HG02588 (cell line): Measurements from ENCODE around the gene ZXDC.

Experiments
- ATAC-seq: cut with Tn5 transposase; IDR thresholded peaks from one replicate; pipeline ENCODE4 v1.9.1; 2021; ENCODE audit warnings: mild to moderate bottlenecking, moderate library complexity; ENCODE audit not compliant: unreplicated experiment

Gene ZXDC

GRCh38 chr3:126476166-126477060, 722 bp upstream of the ZXDC start:
- peak; percentile 28 for ATAC-seq

DNA sequence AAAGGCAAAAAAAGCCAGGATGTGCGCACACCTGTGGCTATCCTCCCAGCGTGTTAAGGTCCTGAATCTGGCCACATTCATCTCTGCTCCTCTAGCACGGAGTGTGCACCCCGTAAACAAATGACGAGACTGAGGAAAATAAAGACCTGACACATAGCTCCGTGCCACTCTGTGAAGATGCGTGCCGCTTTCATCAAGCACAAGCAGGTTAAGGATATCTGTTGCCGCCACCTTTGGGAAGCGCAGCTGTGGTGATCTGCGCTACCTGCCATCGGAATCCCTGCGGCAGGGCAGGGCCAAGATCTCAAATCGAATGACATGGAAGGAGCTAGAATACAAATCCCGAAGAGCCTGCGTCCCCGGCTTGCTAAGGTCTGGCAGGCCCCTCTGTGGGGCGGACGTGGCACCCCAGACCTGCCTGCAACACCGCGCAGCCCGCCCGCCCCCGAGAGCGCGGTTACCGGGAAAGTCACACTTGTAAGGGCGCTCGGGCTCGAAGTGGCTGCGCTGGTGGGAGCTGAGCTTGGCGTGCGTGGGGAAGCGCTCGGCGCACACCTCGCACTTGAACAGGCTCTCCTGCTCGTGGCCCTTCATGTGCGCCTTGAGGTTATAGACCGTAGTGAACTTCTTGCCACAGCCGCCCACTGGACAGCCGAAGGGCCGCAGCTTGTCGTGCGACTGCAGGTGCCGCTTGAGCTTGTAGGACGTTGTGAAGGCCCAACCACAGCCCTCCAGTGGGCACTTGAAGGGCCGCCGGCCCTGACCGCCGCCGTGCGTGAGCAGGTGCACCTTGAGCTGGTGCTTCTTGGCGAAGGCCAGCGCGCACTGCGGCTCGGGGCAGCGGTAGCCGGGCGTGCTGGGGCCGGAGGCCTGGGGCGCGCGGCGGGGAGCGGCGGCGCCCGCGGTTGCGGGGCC, 936 bp downstream of the ZXDC start:
- peak; percentile 21 for ATAC-seq

- no peak for ATAC-seq
These were observed 2.2 kb downstream of the ZXDC start for GRCh38 chr3:126473292-126474168.

GRCh38 chr3:126472277-126473006, 3.2 kb downstream of the ZXDC start:
- no peak for ATAC-seq

GRCh38 chr3:126469479-126469878, 6.2 kb downstream of the ZXDC start:
- ATAC-seq, result no peak

GRCh38 chr3:126468028-126468891, 7.4 kb downstream of the ZXDC start:
- ATAC-seq, result no peak

GRCh38 chr3:126467611-126467955, 8.1 kb downstream of the ZXDC start:
- ATAC-seq, result no peak

DNA sequence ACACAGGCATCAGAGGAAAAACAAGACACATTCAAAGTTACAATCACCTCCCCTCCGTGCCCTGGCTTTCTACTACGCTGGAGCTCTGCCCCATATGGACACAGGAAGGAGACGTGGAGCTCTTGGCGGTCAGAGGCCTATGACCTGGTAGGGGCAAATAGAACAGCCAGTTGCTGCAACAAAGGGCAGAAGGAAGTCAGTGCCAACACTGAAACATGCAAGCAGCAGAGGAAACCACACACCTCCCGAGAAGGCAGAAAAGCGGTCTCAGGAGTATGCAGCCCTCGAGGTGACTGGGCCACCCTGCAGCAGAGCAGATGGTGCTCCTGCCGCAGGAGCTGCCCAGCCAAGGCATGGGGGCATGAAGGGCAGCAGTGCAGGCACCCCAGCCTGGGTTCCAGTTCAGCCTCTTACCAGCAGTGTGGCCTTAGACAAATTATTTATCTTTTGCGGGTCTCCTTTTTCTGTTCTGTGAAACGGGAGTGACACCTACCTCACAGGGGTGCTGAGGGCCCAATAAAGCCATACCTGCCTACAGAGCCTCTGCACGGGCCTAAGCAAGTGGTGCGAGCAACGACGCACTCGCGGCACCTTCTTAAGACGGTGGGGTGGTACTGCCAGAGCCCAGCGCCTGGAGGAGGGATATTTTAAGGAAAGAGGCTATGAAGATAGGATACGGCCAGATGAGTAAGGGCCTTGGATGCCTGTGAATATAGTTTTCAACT, 8.6 kb downstream of the ZXDC start:
- no peak for ATAC-seq

- ATAC-seq, result no peak
These were observed 9.7 kb downstream of the ZXDC start for GRCh38 chr3:126465928-126466544.

- ATAC-seq, result no peak
These were observed 10.7 kb downstream of the ZXDC start for GRCh38 chr3:126464997-126465396.

GRCh38 chr3:126464494-126464893, 11.2 kb downstream of the ZXDC start:
- no peak for ATAC-seq

DNA sequence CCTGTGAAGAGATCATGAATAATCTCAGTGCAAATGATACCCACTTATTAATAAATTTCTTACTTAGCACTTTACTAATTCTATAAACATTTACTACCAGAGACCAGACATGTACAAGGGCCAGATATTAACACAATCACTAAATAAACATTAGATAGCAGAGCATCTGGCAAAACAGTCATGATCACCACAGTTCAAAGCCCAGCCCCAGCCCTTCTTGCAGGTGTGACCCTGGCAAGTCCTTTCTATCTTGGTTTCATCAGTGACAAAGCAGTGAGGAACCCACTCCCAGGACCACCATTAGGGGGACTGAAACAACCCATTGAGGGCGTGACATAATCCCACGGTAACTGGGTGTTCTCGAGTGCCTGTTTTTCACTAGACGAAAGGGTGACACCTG, 11.6 kb downstream of the ZXDC start:
- no peak for ATAC-seq

- no peak for ATAC-seq
These were observed 12.2 kb downstream of the ZXDC start for GRCh38 chr3:126463521-126463920.

GRCh38 chr3:126461450-126462070, 14.1 kb downstream of the ZXDC start:
- ATAC-seq, result no peak

GRCh38 chr3:126460381-126460780, 15.3 kb downstream of the ZXDC start:
- ATAC-seq, result no peak

- no peak for ATAC-seq
These were observed 15.9 kb downstream of the ZXDC start for GRCh38 chr3:126459763-126460127.

GRCh38 chr3:126459111-126459762, 16.5 kb downstream of the ZXDC start:
- ATAC-seq, result no peak
